SK-N-SH (cell line): ENCODE data around the gene HES2. TPM values are rescaled to one million over a fixed set of nuclear protein-coding genes. Genes with fewer than 3 reads are reported as not detected.

ENCODE experiments used
- CTCF ChIA-PET: fragments of 300-600, 350-600 bp; formaldehyde crosslinking; extraction: SDS; loops from one replicate; lab custom pipeline; 2021; lab: Yijun Ruan, JAX
- POLR2A ChIA-PET: fragments of 350-600 bp; sonication (Branson Sonifier 250); formaldehyde crosslinking; extraction: SDS; loops from one replicate; lab custom pipeline; 2020; ENCODE audit warnings: antibody characterized with exemption, inconsistent platforms; lab: Yijun Ruan, JAX
- DNase-seq: peaks from one replicate; pipeline ENCODE4 v3.0.0; 2012
- H2AFZ ChIP-seq: fragments of 200-600 bp; sonication (generic); 2 replicates; pipeline ENCODE4 v1.8.1; 2016; ENCODE audit warnings: antibody characterized with exemption, mild to moderate bottlenecking, low read depth
- H3F3A ChIP-seq: fragments of 200-600 bp; sonication (generic); replicated peaks from 2 replicates; pipeline ENCODE3; 2016; ENCODE audit warnings: antibody characterized with exemption, mild to moderate bottlenecking; ENCODE audit not compliant: insufficient read depth
- H3K27ac ChIP-seq, 2 experiments: fragments of 200-500 bp in 1 of 2; fragments of 200-600 bp in 1 of 2; sonication (Bioruptor generic) in 1 of 2; sonication (generic), shearing (Covaris generic) in 1 of 2; 2 replicates each; pipeline versions ENCODE4 v1.5.1 to v1.6.1; 2014 to 2016; ENCODE audit warnings: low read depth in 2 of 2, inconsistent platforms in 1 of 2, low read length in 1 of 2, mild to moderate bottlenecking in 1 of 2, mixed read lengths in 1 of 2
- H3K27me3 ChIP-seq: fragments of 200-600 bp; sonication (generic), shearing (Covaris generic); 2 replicates; pipeline ENCODE4 v1.6.1; 2016; ENCODE audit warnings: mixed run types; ENCODE audit not compliant: insufficient read depth
- H3K36me3 ChIP-seq, 2 experiments: fragments of 200-500 bp in 1 of 2; fragments of 200-600 bp in 1 of 2; sonication (Bioruptor generic) in 1 of 2; sonication (generic) in 1 of 2; replicated peaks in 1 of 2; 2 replicates each; pipeline versions ENCODE3 to v1.5.1; 2014 to 2016; ENCODE audit warnings: low read length in 1 of 2, mild to moderate bottlenecking in 1 of 2; ENCODE audit not compliant: insufficient read depth in 2 of 2, control insufficient read depth in 1 of 2
- H3K4me1 ChIP-seq, 2 experiments: fragments of 200-500 bp in 1 of 2; fragments of 200-600 bp in 1 of 2; sonication (Bioruptor generic) in 1 of 2; sonication (generic), shearing (Covaris generic) in 1 of 2; 2 replicates each; pipeline versions ENCODE4 v1.5.1 to v1.6.1; 2014 to 2016; ENCODE audit warnings: low read depth in 1 of 2, low read length in 1 of 2, mixed run types in 1 of 2; ENCODE audit not compliant: insufficient read depth in 2 of 2, control insufficient read depth in 1 of 2
- H3K4me2 ChIP-seq: fragments of 200-600 bp; sonication (generic), shearing (Covaris generic); 2 replicates; pipeline ENCODE4 v1.6.1; 2017; ENCODE audit warnings: mixed run types
- H3K4me3 ChIP-seq, 2 experiments: fragments of 200-500 bp in 1 of 2; fragments of 200-600 bp in 1 of 2; sonication (Bioruptor generic) in 1 of 2; sonication (generic), shearing (Covaris generic) in 1 of 2; 2 replicates each; pipeline versions ENCODE4 v1.5.1 to v1.8.1; 2014 to 2016; ENCODE audit warnings: low read depth in 2 of 2, inconsistent platforms in 1 of 2, low read length in 1 of 2, mild to moderate bottlenecking in 1 of 2, mixed read lengths in 1 of 2, moderate library complexity in 1 of 2
- H3K79me2 ChIP-seq: fragments of 200-600 bp; sonication (generic); 2 replicates; pipeline ENCODE4 v1.8.1; 2017; ENCODE audit warnings: mild to moderate bottlenecking; ENCODE audit not compliant: insufficient read depth
- H3K9ac ChIP-seq: fragments of 200-600 bp; sonication (generic); 2 replicates; pipeline ENCODE4 v1.6.1; 2017; ENCODE audit warnings: mixed run types
- H3K9me2 ChIP-seq: fragments of 200-600 bp; sonication (generic); 2 replicates; pipeline ENCODE4 v1.6.1; 2017; ENCODE audit warnings: mixed run types
- H3K9me3 ChIP-seq: fragments of 200-600 bp; sonication (generic); 2 replicates; pipeline ENCODE4 v1.6.1; 2017; ENCODE audit warnings: mixed run types, mild to moderate bottlenecking, moderate library complexity
- H4K20me1 ChIP-seq: fragments of 200-600 bp; sonication (generic); 2 replicates; pipeline ENCODE4 v1.6.1; 2017; ENCODE audit warnings: mild to moderate bottlenecking, mixed run types; ENCODE audit not compliant: insufficient read depth
- EP300 ChIP-seq, 2 experiments: IDR thresholded peaks; 2 replicates each; pipeline versions ENCODE4 v1.4.0 to v1.6.1; 2012; ENCODE audit warnings: borderline replicate concordance in 1 of 2, low read depth in 1 of 2, low read length in 1 of 2
- FOSL2 ChIP-seq: IDR thresholded peaks from 2 replicates; pipeline ENCODE4 v1.4.0; 2012; ENCODE audit warnings: low read depth, mild to moderate bottlenecking, moderate library complexity, borderline replicate concordance
- JUND ChIP-seq: IDR thresholded peaks from 2 replicates; pipeline ENCODE4 v1.4.0; 2012
- MXI1 ChIP-seq: IDR thresholded peaks from 2 replicates; pipeline ENCODE4 v1.6.1; 2012; ENCODE audit warnings: mild to moderate bottlenecking, low read depth, low read length, improper control_type of control experiment
- POLR2AphosphoS5 ChIP-seq: IDR thresholded peaks from 2 replicates; pipeline ENCODE4 v1.6.1; 2012; ENCODE audit warnings: low read depth, low read length
- RAD21 ChIP-seq: IDR thresholded peaks from 2 replicates; pipeline ENCODE4 v1.6.1; 2012; ENCODE audit warnings: mild to moderate bottlenecking, low read length
- RCOR1 ChIP-seq: fragments of 150-350 bp; IDR thresholded peaks from 2 replicates; pipeline ENCODE4 v1.6.1; 2017; ENCODE audit warnings: antibody characterized with exemption, low read length
- RFX5 ChIP-seq: IDR thresholded peaks from 2 replicates; pipeline ENCODE4 v1.6.1; 2012; ENCODE audit warnings: mild to moderate bottlenecking, improper control_type of control experiment, low read length
- RXRA ChIP-seq: IDR thresholded peaks from 2 replicates; pipeline ENCODE4 v1.4.0; 2012; ENCODE audit warnings: low read depth, mild to moderate bottlenecking, borderline replicate concordance
- SIN3A ChIP-seq: IDR thresholded peaks from 2 replicates; pipeline ENCODE4 v1.6.1; 2012; ENCODE audit warnings: low read depth, mild to moderate bottlenecking, low read length, moderate library complexity, borderline replicate concordance
- SMC3 ChIP-seq: IDR thresholded peaks from 2 replicates; pipeline ENCODE4 v1.6.1; 2012; ENCODE audit warnings: low read depth, low read length, improper control_type of control experiment
- TAF1 ChIP-seq: IDR thresholded peaks from 2 replicates; pipeline ENCODE4 v1.6.1; 2012; ENCODE audit warnings: low read depth, mild to moderate bottlenecking, low read length, moderate library complexity, borderline replicate concordance
- WGBS: methylation state at CpG from one replicate; pipeline ENCODE4 v1.1.6; 2017; ENCODE audit warnings: low lambda C conversion rate; 5-methylcytosine and 5-hydroxymethylcytosine counted together
- polyA plus RNA-seq, 3 experiments: library from polyadenylated mRNA; depleted of rRNA; stranded (reverse); fragments of >200 nt; gene quantifications; 2 replicates each; pipeline ENCODE4 v1.2.3, GENCODE V29; 2012
- TF ChIP-seq, protein P1 (sequence below): IDR thresholded peaks from 2 replicates; pipeline ENCODE4 v1.6.1; 2012; ENCODE audit warnings: mild to moderate bottlenecking, low read depth, low read length, moderate library complexity
- TF ChIP-seq, protein P2 (sequence below): fragments of 150-350 bp; IDR thresholded peaks from 2 replicates; pipeline ENCODE4 v1.6.1; 2017; ENCODE audit warnings: antibody characterized with exemption, low read length, low read depth, borderline replicate concordance
- TF ChIP-seq, protein P3 (sequence below): IDR thresholded peaks from 2 replicates; pipeline ENCODE4 v1.4.0; 2012; ENCODE audit warnings: low read depth
- TF ChIP-seq, protein P4 (sequence below): IDR thresholded peaks from 2 replicates; pipeline ENCODE4 v1.4.0; 2012; ENCODE audit warnings: low read depth, borderline replicate concordance
- TF ChIP-seq, protein P5 (sequence below): fragments of 200-600 bp; sonication (generic); IDR thresholded peaks from 2 replicates; pipeline ENCODE4 v1.6.1; 2017; ENCODE audit warnings: antibody characterized with exemption, mild to moderate bottlenecking, moderate library complexity
- TF ChIP-seq, protein P6 (sequence below): IDR thresholded peaks from 2 replicates; pipeline ENCODE4 v1.4.0; 2012; ENCODE audit warnings: low read depth, borderline replicate concordance

The HES2 gene
- polyA plus RNA-seq, 1 of the 3 experiments (the other 2 are of a cell fraction) = 0.03 TPM

DNA sequence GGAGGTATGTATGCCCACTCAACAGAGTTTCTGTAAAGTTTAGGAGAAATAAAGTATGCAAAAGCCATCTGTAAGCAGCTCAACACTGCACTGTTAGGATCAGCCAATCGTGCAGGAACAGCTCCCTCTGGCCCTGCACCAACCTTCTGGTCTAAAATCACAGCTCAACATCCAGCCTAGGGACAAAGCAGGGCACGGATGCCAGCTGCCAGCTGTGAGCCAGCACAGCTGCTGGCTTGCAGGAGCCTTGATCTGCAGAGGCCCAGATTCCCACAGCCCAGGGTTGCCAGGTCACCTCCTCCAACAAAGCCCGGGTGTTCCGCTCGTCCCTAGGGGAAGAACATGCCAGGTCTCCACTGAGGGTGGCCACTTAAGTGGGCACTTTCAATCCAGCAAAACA, 34.8 kb downstream of the HES2 start:
- ChIA-PET POLR2A (interaction anchor here (0.8 to 2.4 kb wide), 6 partner anchors 8 to 146 kb away, joined by 3 to 19 read pairs (median 4); partner anchors contain the start of gene ACOT7), CTCF (interaction anchor here (1.0 to 8.1 kb wide), 15 partner anchors 9 to 139 kb away, joined by 3 to 39 read pairs (median 5); no protein-coding TSS in a partner anchor)
- WGBS = 29% methylated on average over 2 of the region's 5 CpGs
- H3K9ac ChIP-seq = peak overlapping the region; percentile 64; the same call in 1 of the 2 replicates
- no peaks in the 10 kb centered on the region for H3K9me3 ChIP-seq
- H2AFZ ChIP-seq = no peak overlapping the region
- peak overlapping the region; percentile 73 to 93; a peak in 3 of 4 replicates for H3K27ac ChIP-seq
- peaks cover 15% of the 10 kb centered on the region for H3F3A ChIP-seq
- peak overlapping the region; percentile 83 for H3K4me2 ChIP-seq
- TF ChIP-seq RFX5 (no peak), RCOR1 (peak; percentile 35; the same call in 1 of the 2 replicates), EP300 (IDR thresholded peaks at IDR 0.05; ENCODE audit: borderline replicate concordance in 1 of 2, low read depth in 1 of 2, low read length in 1 of 2) (peak in 1 of 2 experiments; percentile 45; a peak in 1 of 4 replicates), SMC3 (no peak), JUND (no peak), RAD21 (no peak), FOSL2 (no peak), MXI1 (no peak), SIN3A (no peak), POLR2AphosphoS5 (no peak), RXRA (no peak), TAF1 (no peak)
- TF ChIP-seq, protein P1, sequence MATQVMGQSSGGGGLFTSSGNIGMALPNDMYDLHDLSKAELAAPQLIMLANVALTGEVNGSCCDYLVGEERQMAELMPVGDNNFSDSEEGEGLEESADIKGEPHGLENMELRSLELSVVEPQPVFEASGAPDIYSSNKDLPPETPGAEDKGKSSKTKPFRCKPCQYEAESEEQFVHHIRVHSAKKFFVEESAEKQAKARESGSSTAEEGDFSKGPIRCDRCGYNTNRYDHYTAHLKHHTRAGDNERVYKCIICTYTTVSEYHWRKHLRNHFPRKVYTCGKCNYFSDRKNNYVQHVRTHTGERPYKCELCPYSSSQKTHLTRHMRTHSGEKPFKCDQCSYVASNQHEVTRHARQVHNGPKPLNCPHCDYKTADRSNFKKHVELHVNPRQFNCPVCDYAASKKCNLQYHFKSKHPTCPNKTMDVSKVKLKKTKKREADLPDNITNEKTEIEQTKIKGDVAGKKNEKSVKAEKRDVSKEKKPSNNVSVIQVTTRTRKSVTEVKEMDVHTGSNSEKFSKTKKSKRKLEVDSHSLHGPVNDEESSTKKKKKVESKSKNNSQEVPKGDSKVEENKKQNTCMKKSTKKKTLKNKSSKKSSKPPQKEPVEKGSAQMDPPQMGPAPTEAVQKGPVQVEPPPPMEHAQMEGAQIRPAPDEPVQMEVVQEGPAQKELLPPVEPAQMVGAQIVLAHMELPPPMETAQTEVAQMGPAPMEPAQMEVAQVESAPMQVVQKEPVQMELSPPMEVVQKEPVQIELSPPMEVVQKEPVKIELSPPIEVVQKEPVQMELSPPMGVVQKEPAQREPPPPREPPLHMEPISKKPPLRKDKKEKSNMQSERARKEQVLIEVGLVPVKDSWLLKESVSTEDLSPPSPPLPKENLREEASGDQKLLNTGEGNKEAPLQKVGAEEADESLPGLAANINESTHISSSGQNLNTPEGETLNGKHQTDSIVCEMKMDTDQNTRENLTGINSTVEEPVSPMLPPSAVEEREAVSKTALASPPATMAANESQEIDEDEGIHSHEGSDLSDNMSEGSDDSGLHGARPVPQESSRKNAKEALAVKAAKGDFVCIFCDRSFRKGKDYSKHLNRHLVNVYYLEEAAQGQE = no peak
- TF ChIP-seq, protein P2, sequence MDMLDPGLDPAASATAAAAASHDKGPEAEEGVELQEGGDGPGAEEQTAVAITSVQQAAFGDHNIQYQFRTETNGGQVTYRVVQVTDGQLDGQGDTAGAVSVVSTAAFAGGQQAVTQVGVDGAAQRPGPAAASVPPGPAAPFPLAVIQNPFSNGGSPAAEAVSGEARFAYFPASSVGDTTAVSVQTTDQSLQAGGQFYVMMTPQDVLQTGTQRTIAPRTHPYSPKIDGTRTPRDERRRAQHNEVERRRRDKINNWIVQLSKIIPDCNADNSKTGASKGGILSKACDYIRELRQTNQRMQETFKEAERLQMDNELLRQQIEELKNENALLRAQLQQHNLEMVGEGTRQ = no peak
- TF ChIP-seq, protein P3, sequence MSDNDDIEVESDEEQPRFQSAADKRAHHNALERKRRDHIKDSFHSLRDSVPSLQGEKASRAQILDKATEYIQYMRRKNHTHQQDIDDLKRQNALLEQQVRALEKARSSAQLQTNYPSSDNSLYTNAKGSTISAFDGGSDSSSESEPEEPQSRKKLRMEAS = no peak
- TF ChIP-seq, protein P4, sequence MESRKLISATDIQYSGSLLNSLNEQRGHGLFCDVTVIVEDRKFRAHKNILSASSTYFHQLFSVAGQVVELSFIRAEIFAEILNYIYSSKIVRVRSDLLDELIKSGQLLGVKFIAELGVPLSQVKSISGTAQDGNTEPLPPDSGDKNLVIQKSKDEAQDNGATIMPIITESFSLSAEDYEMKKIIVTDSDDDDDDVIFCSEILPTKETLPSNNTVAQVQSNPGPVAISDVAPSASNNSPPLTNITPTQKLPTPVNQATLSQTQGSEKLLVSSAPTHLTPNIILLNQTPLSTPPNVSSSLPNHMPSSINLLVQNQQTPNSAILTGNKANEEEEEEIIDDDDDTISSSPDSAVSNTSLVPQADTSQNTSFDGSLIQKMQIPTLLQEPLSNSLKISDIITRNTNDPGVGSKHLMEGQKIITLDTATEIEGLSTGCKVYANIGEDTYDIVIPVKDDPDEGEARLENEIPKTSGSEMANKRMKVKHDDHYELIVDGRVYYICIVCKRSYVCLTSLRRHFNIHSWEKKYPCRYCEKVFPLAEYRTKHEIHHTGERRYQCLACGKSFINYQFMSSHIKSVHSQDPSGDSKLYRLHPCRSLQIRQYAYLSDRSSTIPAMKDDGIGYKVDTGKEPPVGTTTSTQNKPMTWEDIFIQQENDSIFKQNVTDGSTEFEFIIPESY = no peak
- TF ChIP-seq, protein P5, sequence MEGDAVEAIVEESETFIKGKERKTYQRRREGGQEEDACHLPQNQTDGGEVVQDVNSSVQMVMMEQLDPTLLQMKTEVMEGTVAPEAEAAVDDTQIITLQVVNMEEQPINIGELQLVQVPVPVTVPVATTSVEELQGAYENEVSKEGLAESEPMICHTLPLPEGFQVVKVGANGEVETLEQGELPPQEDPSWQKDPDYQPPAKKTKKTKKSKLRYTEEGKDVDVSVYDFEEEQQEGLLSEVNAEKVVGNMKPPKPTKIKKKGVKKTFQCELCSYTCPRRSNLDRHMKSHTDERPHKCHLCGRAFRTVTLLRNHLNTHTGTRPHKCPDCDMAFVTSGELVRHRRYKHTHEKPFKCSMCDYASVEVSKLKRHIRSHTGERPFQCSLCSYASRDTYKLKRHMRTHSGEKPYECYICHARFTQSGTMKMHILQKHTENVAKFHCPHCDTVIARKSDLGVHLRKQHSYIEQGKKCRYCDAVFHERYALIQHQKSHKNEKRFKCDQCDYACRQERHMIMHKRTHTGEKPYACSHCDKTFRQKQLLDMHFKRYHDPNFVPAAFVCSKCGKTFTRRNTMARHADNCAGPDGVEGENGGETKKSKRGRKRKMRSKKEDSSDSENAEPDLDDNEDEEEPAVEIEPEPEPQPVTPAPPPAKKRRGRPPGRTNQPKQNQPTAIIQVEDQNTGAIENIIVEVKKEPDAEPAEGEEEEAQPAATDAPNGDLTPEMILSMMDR = no peak
- TF ChIP-seq, protein P6, sequence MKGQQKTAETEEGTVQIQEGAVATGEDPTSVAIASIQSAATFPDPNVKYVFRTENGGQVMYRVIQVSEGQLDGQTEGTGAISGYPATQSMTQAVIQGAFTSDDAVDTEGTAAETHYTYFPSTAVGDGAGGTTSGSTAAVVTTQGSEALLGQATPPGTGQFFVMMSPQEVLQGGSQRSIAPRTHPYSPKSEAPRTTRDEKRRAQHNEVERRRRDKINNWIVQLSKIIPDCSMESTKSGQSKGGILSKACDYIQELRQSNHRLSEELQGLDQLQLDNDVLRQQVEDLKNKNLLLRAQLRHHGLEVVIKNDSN = no peak
- H3K27me3 ChIP-seq = no peaks in the 10 kb centered on the region
- H4K20me1 ChIP-seq = 0 out of 2 replicates have a peak, but pooled peaks cover 4% of the 10 kb centered on the region
- H3K36me3 ChIP-seq = peaks cover 0 to 3% of the 10 kb centered on the region in 2 experiments
- no peaks in the 10 kb centered on the region for H3K9me2 ChIP-seq
- peaks cover 0 to 24% of the 10 kb centered on the region in 2 experiments; a peak in 2 of 4 replicates for H3K4me1 ChIP-seq
- DNase-seq = peak; percentile 84
- peaks cover 96% of the 10 kb centered on the region for H3K79me2 ChIP-seq
- H3K4me3 ChIP-seq = peak overlapping the region; percentile 45 to 66
